ENCODE results near the gene TAS1R2.
"Not testable (repeated sequence)": the region's sequence is repeated elsewhere in the genome, so short reads cannot be mapped to it uniquely, and the experiment has no call there.

The TAS1R2 gene

GRCh38 chr1:18883636-18884418 lies 24.4 kb upstream of the TAS1R2 start:
- DNase-seq (ENCODE audit: low spot score) = peak; percentile 68

DNA sequence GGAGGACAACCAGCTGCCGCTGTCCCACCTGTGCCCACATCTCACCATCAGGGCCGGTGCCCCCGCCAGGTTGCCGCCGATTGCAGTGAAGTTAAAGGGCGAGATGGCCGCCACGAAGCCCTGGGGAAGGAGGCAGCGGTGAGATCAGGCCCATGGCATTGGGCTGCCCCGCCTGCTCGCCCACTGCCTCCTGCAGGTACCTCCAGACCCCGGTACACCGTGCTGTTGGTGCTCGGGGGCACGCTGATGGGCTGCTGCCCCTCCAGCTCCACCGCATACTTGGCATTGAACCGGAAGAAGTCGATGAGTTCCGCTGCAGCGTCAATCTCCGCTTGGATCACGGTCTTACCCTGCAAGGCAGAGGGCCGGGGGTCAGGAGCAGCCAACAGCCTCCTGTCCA lies 23.6 kb upstream of the TAS1R2 start:
- no peak for DNase-seq (ENCODE audit: low spot score)

DNA sequence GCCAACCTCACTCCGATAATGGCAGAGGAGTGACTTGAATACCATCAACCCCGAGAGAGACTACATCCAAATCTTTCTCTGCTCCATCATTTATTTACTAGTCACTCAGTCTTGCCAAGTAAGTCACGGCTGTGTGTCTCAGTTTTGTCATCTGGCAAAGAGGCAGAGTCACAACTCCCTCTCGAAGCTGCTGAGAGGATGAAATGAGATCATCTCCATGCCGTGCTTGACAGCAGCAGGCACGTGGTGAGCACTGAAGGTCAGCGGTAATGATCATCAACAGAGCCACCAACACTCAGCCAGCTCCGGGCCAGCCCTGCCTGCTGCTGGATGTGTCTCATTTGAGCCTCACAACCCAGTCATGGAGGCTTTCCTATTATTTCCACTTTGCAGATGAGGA lies 23.0 kb upstream of the TAS1R2 start:
- DNase-seq (ENCODE audit: low spot score) = peak; percentile 47

DNA sequence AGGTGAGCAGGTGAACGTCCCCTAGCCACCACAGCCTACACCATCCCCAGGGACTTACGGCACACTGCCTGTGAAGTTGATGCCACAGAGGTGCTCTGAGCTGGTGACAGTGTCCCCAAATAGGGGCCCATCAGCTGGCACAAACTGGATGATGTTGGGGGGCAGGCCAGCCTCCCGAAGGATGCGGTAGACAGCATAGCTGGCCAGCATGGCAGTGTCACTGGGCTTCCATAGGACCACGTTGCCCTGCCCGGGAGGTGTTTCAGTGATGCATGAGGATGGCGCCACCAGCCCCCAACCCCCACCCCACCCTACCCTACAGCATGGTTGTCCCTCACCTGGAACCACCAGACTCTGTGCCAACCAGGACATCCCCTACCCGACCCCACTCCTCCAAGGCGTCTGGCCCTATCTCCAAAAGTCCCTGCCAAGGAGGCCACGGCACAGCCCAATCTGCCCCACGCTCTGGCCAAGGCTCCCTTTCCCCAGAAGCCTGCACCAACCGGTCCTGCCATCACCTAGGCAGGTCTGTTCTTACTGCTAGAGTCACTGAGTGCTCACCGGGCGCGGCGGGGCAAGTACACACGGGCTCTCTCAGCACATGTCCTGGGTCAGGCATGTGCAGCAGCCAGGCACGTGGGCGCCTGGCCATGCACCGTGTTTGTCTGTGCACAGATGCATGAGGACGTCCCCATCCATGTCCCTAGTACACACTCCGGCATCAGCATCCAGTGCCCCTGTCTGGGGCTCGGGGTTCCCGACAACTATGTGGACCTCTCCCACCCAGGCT lies 22.4 kb upstream of the TAS1R2 start:
- DNase-seq (ENCODE audit: low spot score) = no peak

DNA sequence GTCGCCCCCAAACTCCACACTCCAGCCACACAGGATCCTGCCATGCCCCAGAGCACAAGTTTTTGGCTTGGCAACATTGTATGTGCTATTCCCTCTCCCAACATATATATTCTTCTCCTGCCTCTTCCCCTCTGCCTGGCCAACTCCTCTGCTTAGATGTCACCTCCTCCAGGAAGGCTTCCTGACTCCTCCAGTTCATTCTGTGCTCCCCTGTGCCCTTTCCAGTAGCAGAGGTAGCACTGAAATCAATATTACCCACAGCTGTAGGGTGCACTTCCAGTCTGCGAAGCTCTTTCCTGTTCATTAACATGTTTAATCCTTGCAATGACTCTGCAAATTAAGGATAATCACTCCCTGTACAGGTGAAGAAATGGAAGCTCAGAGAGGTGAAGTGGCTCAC lies 21.7 kb upstream of the TAS1R2 start:
- DNase-seq (ENCODE audit: low spot score) = no peak

GRCh38 chr1:18880585-18880984 lies 21.1 kb upstream of the TAS1R2 start:
- DNase-seq (ENCODE audit: low spot score) = no peak

DNA sequence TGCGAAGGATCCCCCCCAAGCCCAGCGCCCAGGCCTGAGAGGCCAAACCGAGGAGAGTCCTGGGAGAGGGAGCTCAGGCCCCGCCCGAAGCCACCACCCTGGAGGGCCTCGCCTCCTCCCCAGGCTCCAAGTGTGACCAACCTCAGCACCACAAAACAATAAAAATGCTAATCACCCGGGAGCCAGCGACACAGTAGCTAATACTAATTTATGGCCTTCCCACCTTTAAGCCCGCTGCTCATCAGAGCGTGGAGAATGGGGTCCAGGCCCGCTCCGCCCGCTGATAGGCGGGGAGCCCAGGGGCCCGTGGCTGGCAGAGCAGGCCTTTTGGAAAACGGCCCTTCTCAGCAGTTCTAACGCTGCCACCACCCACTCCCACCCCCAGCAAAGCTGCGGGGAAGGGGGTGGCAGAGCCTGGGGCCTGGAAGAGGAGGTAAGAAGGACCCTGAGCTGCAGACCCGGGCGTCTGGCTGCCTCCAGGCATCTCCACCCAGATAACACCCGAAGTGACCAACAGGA lies 20.4 kb upstream of the TAS1R2 start:
- no peak for DNase-seq (ENCODE audit: low spot score)

DNA sequence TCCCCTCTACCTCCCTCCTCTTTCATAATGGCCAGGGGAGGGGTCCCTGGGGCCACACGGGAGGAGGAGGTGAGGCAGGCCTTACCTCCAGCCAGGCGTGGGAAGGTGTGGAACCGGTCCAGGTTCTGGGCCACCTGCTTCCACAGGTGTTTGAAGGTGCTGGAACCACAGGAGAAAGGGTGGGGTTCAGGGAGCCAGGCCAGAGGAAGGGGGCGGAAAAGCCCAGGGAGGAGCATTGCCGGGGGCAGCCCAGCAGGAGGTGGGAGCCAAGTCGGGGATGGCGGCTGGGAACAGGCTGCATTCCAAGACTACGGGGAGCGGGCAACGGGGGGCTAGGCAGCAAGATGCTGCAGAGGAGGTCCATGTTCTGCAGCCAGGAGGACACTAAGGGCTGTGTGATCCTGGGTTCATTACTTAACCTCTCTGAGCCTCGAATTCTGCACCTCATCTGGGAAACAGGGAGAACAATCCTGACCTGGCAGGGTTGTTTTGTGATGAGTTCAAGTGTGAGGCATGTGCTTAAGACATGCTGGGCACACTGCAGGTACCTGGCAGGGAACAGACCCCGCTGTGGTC lies 19.8 kb upstream of the TAS1R2 start:
- no peak for DNase-seq (ENCODE audit: low spot score)

- DNase-seq (ENCODE audit: low spot score) = no peak
Observed at GRCh38 chr1:18878538-18879214, 19.2 kb upstream of the TAS1R2 start.

GRCh38 chr1:18877282-18877681 lies 17.8 kb upstream of the TAS1R2 start:
- DNase-seq (ENCODE audit: low spot score) = no peak

DNA sequence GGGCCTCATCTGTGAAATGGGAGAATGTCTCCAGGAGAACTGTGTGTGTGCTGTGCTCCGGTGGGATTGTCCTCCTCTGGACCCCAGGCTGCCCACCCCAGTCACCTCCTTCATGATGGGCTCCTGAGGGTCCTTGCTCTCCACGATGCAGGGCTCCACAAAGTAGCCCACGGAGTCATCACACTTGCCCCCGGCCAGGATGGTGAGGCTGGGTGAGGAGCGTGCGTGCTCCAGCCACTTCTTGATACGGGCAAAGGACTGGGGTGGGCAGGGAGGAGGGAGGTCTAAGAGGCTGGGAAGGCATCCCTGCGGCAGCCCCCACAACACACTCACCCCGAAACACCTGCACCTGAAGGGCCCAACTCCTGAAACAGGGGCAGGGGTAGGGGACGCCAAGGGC lies 16.8 kb upstream of the TAS1R2 start:
- DNase-seq (ENCODE audit: low spot score) = no peak

DNA sequence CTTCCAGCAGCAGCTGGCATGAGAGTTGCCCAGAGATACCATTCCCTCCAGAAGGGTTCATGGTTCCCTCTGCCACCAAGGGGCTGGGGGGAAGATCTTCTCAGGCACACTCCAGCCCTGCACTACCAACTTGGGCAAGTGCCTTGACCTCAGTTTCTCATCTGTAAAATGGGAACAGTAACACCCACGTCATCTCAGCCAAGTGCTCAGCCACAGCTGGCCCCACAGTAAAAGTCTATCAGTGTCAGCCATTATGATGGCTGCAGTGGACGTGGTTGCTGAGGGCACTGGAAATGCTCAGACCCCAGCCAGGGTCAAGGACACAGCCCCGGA lies 16.3 kb upstream of the TAS1R2 start:
- DNase-seq (ENCODE audit: low spot score) = no peak

- DNase-seq (ENCODE audit: low spot score) = peak; percentile 80
Observed at GRCh38 chr1:18875107-18875795, 15.8 kb upstream of the TAS1R2 start.

DNA sequence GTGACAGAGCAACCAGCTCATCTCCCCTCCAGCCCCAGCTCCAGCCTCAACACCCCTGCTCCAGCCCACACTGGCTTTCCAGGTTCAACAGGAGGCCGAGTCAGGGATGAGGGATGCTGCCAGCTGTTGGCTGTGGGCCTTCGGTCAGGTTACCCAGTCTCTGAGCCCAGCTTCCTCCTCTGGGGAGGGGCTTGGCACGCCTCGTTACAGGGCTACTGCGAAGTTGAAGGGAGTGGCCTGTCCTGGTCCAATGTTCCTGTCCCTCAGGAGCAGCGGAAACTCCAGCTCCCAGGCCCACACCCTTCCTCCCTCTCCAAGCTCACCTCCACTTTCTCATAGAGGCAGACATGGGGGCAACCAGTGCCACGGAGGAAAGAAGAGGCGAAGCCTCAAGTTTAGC lies 15.1 kb upstream of the TAS1R2 start:
- DNase-seq (ENCODE audit: low spot score) = no peak

DNA sequence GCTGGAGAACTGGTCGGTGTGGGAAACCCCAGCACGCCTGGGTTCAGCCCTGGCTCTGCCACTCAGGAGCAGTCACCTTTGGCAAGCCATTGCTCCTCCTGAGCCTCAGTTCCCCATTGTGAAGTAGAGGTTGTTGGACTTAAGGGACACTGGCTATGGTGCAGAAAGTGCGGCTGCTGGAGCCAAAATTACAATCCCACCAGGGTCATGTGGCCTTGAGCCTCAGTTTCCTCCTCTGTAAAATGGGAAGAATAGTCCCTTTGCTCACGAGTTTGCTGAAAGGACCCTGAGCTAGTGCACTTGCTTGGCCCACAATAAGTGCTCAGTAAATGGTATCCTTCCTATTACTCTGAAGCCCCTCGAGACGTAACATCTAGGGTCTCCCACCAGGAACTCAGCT lies 14.6 kb upstream of the TAS1R2 start:
- no peak for DNase-seq (ENCODE audit: low spot score)

DNA sequence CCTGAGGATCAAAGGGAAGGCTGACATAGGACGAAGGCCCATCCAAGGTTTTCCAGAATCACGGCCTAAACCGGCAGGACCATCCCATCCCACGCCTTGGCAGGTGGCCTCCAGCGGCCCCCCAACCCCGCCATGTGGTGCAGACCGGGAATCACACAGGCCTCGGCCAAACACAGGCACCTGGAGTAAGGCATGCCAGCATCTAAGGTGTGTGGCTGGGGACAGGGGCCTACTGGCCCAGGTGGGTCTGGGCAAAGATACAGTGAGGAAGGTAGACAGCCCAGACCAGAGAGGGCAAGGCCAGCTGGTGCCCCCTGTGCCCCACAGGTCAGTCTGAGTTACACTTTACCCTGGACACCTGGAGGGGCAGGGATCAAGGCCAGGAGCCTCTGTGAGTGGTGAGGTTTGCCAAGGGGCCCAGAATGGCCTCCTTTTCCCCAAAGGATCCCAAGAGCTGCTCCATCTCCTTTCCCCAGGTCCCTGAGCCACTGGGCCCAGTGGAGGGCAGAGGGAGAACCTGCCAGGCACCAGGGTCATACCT lies 12.7 kb upstream of the TAS1R2 start:
- DNase-seq (ENCODE audit: low spot score) = no peak

DNA sequence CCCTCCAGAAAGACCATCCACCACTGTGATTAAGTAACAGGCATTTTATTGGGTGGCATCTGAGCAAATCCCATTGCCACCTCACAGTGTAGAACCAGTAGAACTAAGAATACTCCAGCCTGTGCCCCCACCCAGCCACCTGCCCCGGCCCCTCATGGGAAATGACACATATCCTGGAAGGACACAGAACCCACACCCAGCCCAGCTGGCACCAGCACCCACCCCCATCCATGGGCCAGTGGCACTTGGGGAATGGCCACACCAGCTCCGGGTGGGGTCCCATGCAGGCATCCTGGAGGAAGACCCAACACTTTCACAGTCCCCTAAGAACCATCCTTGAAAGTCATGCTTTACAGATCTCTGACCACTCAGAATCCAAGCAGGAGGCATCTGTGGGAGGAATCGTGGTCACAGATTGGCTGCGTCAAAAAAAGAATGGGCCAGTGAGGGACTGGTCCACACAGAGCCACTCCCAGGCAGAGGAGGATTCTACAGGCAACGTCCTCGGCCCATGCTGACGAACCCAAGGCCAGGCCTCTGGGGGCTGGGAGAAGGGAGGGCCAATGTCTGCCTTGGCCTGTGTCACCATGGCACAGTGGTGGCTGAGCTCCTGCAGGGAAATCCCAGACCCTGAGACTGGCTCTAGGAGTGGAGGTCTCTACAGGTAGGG lies 12.1 kb upstream of the TAS1R2 start:
- DNase-seq (ENCODE audit: low spot score) = no peak

DNA sequence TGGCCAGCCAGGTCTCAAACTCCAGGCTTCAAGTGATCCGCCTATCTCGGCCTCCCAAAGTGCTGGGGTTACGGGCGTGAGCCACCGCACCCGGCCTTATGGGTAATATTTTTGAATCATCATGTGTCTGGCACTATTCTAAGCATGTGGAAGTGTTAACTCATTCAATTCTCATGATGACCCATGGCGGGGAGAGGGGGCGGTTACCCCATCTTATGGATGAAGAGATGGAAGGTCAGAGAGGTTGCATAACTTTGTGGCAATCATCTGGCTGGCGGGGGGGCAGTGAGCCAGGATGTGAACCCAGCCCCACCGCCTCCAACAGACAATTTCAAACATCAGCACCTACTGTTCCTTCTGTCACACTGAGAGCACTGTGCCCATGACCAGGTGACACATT lies 11.5 kb upstream of the TAS1R2 start:
- no peak for DNase-seq (ENCODE audit: low spot score)

GRCh38 chr1:18870595-18870865 lies 11.1 kb upstream of the TAS1R2 start:
- not testable (repeated sequence) for DNase-seq (ENCODE audit: low spot score)

GRCh38 chr1:18869847-18870594 lies 10.6 kb upstream of the TAS1R2 start:
- DNase-seq (ENCODE audit: low spot score) = no peak
